Stimulated activated naive CD8-positive, alpha-beta T cell treated with anti-CD3 and anti-CD28 coated beads, Interleukin-15, amount 100 ng/mL, for 72 hours (primary cell): ENCODE data around the gene NPIPB12.
"Not testable (repeated sequence)": the region's sequence is repeated elsewhere in the genome, so short reads cannot be mapped to it uniquely, and the experiment has no call there.

Source experiments
- ATAC-seq: fragments of 150-1000 bp; cut with Tn5 transposase; 2 replicates; pipeline ENCODE4 v1.10.0; 2021; ENCODE audit warnings: mild to moderate bottlenecking, moderate library complexity
- DNase-seq, 2 donors: peaks; one replicate each; pipeline ENCODE4 v3.0.0; 2021 to 2022
- H3K27ac Mint-ChIP-seq, 2 donors: one replicate each; pipeline ENCODE4 v1.8.0; 2022; ENCODE audit warnings: mild to moderate bottlenecking in 2 of 2, mixed read lengths in 2 of 2, moderate library complexity in 2 of 2
- H3K27me3 Mint-ChIP-seq: one replicate; pipeline ENCODE4 v1.8.0; 2022; ENCODE audit warnings: mixed read lengths
- H3K4me1 Mint-ChIP-seq: one replicate; pipeline ENCODE4 v1.8.0; 2022; ENCODE audit warnings: mild to moderate bottlenecking, mixed read lengths
- H3K4me3 Mint-ChIP-seq, 2 donors: one replicate each; pipeline ENCODE4 v1.8.0; 2022; ENCODE audit warnings: mild to moderate bottlenecking in 2 of 2, mixed read lengths in 2 of 2, moderate library complexity in 1 of 2
- H3K9me3 Mint-ChIP-seq, 2 donors: one replicate each; pipeline ENCODE4 v1.8.0; 2022; ENCODE audit warnings: mixed read lengths in 2 of 2

Gene NPIPB12

DNA sequence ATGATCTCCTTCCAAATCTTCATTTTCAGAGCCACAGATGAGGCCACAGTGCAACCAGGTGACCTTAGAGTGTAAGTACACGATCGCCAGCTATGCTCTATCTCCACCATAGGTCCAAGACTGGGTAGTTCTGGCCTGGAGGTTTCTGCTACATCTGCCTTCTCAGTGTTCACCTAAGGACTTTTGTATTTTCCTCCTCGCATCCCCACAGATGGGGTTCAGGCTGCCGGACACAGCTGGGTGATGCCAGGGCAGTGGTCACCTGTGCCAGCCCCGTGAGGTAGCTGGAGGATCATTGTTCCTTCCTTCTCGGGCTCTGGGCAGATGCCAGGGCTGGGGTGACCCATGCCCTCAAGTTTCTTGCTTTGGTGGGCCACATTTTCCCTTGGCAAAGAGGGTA, at the start of gene NPIPB12:
Gene NPIPB12 (minus strand): TSS at position 101 of the 400 bp plus-strand sequence.
- not testable (repeated sequence) for ATAC-seq, DNase-seq, H3K4me1 Mint-ChIP-seq, H3K9me3 Mint-ChIP-seq, H3K4me3 Mint-ChIP-seq, H3K27ac Mint-ChIP-seq, H3K27me3 Mint-ChIP-seq

DNA sequence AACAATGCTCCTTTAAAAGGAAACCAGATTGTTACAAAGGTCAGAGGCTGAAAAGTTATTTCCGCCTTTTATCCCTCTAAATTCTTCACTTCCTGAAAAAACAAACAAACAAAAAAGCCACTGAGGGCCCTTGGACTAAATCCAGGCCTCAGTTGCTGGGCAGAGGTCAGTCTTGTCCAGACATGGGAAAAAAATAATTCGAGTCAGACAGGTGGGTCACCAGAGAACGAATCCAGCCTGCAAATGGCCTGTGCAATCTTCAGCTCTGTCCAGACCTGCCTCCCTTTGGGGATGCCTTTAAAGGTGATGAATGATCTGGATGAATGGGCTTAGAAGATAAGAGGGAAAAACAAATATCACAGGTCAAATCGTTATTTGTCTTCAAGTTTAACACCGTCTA, 15.3 kb upstream of the NPIPB12 start:
- not testable (repeated sequence) for H3K27ac Mint-ChIP-seq, H3K9me3 Mint-ChIP-seq, H3K4me3 Mint-ChIP-seq, H3K4me1 Mint-ChIP-seq, DNase-seq, H3K27me3 Mint-ChIP-seq, ATAC-seq

DNA sequence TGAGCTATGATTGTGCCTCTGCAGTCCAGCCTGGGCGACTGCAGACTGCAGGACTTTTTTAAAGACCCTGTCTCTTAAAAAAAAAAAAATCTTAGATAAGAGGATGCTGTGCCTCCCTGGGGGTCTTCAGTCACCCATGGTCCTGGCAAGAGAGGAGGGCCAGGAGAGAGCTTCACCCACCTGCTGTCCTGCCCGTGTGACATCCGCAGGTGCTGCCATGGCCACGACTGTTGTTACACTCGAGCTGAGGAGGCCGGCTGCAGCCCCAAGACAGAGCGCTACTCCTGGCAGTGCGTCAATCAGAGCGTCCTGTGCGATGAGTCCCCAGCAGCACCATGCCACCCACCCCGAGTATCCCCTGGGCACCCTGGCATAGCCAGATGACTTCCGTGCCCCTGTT, 23.9 kb downstream of the NPIPB12 start:
- peak in 1 of 2 donors; percentile 7 for DNase-seq
- not testable (repeated sequence) for H3K9me3 Mint-ChIP-seq, H3K4me1 Mint-ChIP-seq

DNA sequence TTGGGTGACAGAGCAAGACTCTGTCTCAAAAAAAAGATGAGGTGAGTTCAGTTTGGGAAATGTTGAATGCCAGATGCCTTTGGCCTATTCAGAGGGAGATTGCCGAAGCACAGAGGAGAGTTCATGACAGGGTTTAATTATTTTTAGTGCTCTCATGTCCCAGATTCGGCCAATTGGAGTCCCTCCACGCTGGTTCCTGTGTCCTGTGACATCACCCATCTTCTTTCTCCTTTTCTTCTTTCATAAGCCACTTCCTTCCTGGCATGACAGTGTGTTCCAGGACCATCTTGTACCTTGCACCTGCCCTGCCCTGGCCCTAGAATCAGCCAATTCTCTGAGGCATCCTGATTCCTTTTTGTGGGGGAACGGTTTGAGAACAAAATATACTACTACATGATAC, 34.1 kb downstream of the NPIPB12 start:
- not testable (repeated sequence) for H3K27me3 Mint-ChIP-seq, H3K9me3 Mint-ChIP-seq, H3K27ac Mint-ChIP-seq, H3K4me1 Mint-ChIP-seq, H3K4me3 Mint-ChIP-seq, DNase-seq
- ATAC-seq = peak; percentile 70

More for the DNA sequence above, 23.9 kb downstream of the NPIPB12 start:
- H3K27ac Mint-ChIP-seq, H3K4me3 Mint-ChIP-seq, H3K27me3 Mint-ChIP-seq, ATAC-seq: not testable (repeated sequence)

DNA sequence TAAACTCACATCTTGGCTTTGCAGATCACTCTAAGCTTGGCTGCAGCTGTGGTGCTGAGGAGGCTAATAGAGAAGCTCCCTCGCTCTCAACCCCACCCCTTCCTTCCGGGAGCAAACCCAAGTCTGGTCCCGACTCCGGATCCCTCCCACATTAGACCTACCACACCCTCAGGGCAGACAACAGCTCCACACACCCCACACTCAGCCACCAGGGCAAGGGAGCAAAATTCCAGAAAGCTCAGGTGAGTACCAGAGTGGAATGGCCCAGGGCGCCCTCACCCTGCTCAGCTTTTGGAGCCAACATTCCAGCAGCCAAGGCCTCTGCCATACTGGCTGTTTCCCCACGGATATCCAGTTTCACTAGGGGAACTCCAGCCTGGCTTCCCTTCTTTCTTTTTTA, 36.5 kb downstream of the NPIPB12 start:
- H3K4me3 Mint-ChIP-seq, ATAC-seq, H3K27ac Mint-ChIP-seq, H3K27me3 Mint-ChIP-seq, H3K9me3 Mint-ChIP-seq, H3K4me1 Mint-ChIP-seq: not testable (repeated sequence)
- peak; percentile 3 to 8 for DNase-seq

- not testable (repeated sequence) for H3K27me3 Mint-ChIP-seq, DNase-seq, H3K4me1 Mint-ChIP-seq, H3K4me3 Mint-ChIP-seq, H3K27ac Mint-ChIP-seq, H3K9me3 Mint-ChIP-seq
- peak; percentile 49 for ATAC-seq
Observed at GRCh38 chr16:29467654-29468366, 38.4 kb downstream of the NPIPB12 start.

DNA sequence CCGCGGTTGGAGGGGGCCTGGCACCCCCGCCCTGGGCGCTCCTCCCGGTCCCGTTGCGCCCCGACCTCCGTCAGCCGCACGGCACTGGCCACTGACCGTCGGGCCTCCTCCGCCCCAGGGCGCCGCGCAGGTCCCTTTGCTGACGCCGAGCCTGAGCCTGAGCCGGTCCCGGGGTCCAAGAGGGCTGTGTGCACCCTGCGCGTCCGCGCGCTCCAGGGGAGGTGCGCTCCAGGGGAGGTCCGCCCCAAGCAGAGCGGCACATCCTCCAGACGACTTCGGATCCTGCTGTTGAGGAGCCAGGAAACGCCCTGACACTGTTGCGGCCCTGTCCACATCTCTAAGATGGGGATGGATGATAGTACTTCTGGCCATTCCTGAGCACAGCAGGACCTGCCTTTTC, 39.3 kb downstream of the NPIPB12 start:
- ATAC-seq = peak; percentile 77
- not testable (repeated sequence) for H3K27ac Mint-ChIP-seq, DNase-seq, H3K4me3 Mint-ChIP-seq, H3K4me1 Mint-ChIP-seq, H3K27me3 Mint-ChIP-seq, H3K9me3 Mint-ChIP-seq

GRCh38 chr16:29465985-29466824, 40.0 kb downstream of the NPIPB12 start:
- H3K9me3 Mint-ChIP-seq, DNase-seq, H3K27me3 Mint-ChIP-seq, H3K27ac Mint-ChIP-seq, H3K4me3 Mint-ChIP-seq, H3K4me1 Mint-ChIP-seq: not testable (repeated sequence)
- peak; percentile 55 for ATAC-seq

DNA sequence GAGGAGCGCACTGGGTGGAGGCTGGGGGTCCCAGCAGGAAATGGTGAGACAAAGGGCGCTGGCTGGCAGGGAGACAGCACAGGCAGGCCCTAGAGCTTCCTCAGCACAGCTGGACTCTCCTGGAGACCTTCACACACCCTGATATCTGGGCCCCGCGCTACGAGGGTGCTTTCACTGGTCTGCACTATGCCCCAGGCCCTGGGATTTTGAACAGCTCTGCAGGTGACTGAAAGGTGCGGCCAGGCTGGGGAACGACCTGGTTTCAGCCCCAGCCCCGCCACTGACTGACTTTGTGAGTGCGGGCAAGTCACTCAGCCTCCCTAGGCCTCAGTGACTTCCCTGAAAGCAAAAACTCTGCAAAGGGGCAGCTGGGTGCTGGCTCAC, 45.6 kb downstream of the NPIPB12 start:
- H3K4me3 Mint-ChIP-seq, H3K4me1 Mint-ChIP-seq, H3K27ac Mint-ChIP-seq: not testable (repeated sequence)

DNA sequence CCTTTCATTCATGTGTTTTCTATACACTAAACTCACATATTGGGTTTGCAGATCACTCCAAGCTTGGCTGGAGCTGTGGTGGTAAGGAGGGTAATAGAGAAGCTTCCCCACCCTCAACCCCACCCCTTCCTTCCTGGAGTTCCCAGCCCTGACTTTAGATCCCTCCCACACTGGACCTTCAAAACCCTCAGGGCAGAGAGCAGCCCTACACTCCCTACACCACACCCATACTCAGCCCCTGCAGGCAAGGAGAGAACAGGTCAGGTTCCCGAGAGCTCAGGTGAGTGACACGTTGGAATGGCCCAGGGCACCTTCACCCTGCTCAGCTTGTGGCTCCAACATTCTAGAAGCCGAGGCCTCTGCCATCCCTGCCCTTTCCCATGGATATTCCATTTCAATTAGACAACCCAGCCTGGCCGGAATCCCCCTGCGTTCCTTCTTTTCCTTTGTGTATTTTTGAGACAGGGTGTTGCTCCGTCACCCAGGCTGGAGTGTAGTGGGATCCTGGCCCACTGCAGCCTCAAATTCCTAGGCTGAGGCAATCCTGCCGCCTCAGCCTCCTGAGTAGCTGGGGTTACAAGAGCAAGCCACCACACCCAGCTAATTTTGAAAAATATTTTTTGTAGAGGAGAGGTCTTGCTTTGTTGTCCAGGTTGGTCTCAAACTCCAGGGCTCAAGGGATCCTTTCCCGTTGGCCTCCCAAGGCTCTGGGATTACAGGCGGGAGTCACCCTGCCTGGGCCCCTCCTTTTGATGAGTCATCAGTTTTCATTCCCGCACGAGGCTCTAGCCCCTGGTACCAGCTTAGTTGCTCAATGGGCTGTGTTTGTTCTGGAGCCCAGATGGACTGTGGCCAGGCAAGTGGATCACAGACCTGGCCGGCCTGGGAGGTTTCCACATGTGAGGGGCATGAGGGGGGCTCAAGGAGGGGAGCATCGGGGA, 46.2 kb downstream of the NPIPB12 start, which contains the start of gene SULT1A4:
Gene SULT1A4 (plus strand): TSS at position 208 of the 941 bp plus-strand sequence. CDS start 1,473 bp downstream, outside the sequence.
- ATAC-seq, H3K9me3 Mint-ChIP-seq, DNase-seq, H3K27me3 Mint-ChIP-seq, H3K4me1 Mint-ChIP-seq, H3K27ac Mint-ChIP-seq, H3K4me3 Mint-ChIP-seq: not testable (repeated sequence)

More for the DNA sequence above, 45.6 kb downstream of the NPIPB12 start:
- not testable (repeated sequence) for H3K27me3 Mint-ChIP-seq, DNase-seq, H3K9me3 Mint-ChIP-seq, ATAC-seq

GRCh38 chr16:29457660-29458059, 48.5 kb downstream of the NPIPB12 start:
- H3K4me1 Mint-ChIP-seq, ATAC-seq, H3K4me3 Mint-ChIP-seq, H3K9me3 Mint-ChIP-seq, DNase-seq, H3K27me3 Mint-ChIP-seq, H3K27ac Mint-ChIP-seq: not testable (repeated sequence)

DNA sequence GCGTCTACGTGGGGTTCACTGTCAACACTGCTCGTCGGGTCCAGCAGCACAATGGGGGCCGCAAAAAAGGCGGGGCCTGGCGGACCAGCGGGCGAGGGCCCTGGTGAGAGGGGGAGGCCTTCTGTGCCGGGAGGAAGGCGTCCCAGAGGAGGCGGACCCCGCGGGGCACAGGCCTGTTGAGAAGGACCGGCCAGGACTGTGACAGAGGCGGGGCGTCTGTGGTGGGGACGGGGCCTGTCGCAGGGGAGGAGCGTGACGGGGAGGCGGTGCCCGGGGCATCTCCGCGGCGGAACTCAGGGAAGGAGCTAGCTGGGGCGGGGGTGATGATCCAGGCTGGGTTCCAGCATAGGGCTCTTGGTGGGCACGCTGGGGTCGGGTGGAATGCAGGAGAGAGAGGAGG, 51.4 kb downstream of the NPIPB12 start:
- not testable (repeated sequence) for H3K27me3 Mint-ChIP-seq, H3K9me3 Mint-ChIP-seq, H3K4me1 Mint-ChIP-seq, DNase-seq, H3K4me3 Mint-ChIP-seq, H3K27ac Mint-ChIP-seq
- ATAC-seq = peak; percentile 79

DNA sequence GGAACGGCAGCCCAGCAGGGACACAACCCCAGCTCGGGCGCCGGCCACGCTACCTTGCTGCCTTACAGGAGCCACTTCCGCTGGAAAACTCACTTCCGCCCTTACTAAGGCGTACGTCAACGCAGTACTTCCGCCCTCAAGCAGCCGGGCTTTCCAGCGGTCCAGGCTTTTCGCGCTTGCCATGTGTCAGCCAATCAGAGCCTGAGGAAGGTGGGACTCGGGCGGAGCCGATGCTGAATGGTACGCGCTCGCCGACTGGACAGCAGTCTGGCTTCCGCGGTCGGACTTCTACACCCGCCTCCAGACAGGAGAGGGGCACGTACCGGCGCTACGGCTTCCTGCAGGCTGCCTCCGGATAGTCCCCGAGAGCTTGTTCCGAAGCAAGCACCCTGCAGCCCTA, 51.9 kb downstream of the NPIPB12 start, which contains the start of the genes BOLA2 and SLX1B:
Gene BOLA2 (minus strand): TSS at position 83 of the 400 bp plus-strand sequence. CDS start 98 bp downstream, outside the sequence.
Gene SLX1B (plus strand): TSS at position 265 of the 400 bp plus-strand sequence.
- H3K27me3 Mint-ChIP-seq, H3K4me1 Mint-ChIP-seq, H3K27ac Mint-ChIP-seq, H3K4me3 Mint-ChIP-seq, H3K9me3 Mint-ChIP-seq, DNase-seq: not testable (repeated sequence)
- ATAC-seq = peak; percentile 91

DNA sequence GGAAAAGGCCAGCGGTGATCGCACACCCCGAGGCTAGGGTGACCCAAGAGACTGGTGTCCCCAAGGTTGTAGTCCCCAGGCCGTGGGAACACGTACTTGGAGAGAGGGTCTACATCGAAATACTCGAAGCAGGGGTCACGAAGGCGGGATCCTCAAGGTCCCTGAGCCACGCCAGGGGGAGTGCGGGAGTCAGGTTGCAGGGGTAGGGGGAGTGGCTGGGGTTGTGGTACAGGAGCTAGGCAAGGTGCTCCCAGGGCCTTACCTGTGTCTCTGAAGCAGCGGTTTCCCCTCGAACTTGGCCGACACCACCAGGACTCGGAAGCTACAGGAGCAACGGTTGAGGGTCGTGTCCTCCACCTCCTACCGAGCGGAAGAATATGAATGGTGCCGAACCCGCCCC, 52.5 kb downstream of the NPIPB12 start:
- not testable (repeated sequence) for H3K27ac Mint-ChIP-seq, H3K4me1 Mint-ChIP-seq, DNase-seq, H3K4me3 Mint-ChIP-seq, H3K27me3 Mint-ChIP-seq, H3K9me3 Mint-ChIP-seq
- ATAC-seq = peak; percentile 36
